Measurements from ENCODE around the gene ARHGAP25.

The ARHGAP25 gene

DNA sequence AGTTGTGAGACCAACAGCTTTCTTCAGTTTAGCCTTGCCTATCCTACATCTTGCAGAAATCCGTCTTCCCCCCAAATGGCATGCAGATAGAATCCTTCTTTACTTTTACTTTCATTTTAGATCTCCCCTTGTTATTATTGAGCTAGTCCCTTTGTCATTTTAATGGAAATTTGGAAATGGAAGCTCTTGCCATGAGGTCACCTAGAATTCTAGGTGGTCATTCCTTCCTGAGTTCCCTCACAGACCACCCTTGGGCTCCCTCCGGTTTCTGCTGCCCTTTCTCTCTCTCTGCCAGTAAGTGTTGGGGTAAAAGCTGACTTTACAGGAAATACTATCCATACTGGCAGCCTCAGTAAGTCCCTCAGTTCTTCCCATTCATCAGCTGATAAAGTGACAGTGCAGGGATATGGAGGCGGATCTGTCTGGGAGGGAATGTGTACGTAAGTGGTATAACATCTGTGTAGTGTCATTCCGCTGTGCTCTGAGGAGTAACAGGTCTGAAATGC, 30.2 kb downstream of the ARHGAP25 start:
- in situ Hi-C loops (cut with HindIII; ENCODE audit: low sequenced_read_pairs): no loop called here

DNA sequence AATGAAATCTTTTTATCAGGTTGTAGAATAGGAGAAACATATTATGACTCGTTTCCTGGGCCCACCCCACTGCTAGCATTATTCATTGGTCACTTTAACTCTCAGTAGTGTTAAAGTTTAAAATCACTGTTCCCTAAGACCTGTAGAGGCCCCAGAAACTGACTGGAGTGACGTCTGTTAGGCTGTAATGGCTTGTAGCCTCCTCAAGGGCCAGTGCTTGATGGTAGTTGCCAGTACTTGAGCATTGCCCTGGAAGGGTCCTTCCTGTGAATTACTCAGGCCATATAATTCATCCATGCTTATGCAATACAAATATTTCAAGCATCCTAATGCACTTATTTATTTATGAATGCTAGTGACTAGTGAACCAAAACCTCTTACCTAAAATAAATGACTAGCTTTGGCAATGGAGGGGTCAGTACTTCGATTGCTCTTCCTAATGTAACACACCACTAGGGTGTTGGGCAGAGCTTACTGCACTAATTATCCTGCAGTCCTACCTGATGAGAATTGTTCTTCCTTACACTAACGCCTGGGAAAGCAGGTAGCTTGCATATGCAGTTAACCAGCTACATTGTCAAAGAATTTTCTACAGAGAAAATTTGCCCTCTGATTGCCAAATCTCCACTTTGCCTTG, 31.2 kb downstream of the ARHGAP25 start:
- in situ Hi-C loops (cut with HindIII; ENCODE audit: low sequenced_read_pairs): no loop called here

DNA sequence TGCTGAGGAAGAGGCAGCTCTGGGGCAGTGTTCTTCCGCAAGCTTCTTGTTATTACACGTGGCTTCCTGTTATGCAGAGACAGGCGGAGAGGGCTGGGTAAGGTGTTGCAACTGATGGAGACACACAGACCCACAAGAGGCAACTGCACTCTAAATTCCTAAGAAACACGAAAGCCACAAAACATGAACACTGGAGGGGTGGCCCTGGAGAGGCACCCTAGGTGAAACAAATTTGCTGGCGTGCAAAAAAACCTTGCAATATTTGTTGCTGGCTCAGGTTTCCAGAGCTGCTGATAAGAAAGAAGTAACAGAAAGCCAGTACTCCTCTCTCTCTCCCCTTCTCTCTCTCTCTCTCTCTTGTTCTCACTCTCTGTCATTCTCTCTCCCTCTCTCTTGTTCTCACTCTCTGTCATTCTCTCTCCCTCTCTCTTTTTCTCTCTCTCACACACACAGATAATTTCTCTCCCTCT, 31.8 kb downstream of the ARHGAP25 start:
- in situ Hi-C loops (cut with HindIII; ENCODE audit: low sequenced_read_pairs): no loop called here

DNA sequence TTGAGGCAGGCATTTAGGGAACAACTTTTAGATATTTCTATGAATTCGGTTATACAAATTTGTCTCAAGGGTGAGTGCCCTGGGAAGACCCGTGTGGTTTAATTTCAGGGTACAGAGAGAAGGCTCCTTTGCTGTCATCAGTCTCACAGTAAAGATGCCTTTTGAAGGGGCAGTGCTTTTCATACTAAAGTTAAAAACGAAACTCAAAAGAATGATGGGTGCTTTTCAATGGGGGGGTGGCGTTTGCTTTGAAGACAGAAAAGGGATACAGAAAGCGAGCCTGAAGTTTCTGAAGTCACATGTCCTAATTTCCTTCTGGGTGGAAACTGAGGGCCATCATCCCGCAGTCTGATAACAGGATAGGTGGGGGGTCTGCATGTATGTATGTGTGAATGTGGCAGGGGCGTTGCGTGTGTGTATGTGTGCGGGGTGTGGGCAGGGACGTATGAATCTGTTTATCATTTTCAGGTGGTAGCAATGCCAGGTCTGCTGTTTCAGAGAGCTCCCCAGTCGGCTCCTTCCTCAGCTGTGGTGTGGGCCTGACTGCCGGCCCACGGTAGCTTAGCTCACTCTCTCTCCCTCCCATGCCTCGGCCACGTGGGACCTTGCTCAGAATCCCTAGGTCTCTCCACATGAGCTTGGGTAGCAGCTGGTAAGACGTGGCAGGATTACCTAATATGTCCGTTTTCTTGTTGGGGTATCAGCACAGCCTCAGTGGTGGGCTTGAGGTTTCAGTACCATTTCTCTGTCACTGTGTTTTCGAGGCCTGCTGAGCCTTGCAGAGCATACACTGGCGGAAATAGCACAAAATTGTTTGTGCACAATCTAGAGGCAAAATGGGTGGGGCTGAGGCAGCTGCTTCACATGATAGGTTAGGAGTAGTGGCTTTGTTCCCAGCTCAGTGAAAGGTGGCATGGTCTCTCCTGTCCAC, 32.7 kb downstream of the ARHGAP25 start:
- in situ Hi-C loops (cut with HindIII; ENCODE audit: low sequenced_read_pairs): no loop called here

DNA sequence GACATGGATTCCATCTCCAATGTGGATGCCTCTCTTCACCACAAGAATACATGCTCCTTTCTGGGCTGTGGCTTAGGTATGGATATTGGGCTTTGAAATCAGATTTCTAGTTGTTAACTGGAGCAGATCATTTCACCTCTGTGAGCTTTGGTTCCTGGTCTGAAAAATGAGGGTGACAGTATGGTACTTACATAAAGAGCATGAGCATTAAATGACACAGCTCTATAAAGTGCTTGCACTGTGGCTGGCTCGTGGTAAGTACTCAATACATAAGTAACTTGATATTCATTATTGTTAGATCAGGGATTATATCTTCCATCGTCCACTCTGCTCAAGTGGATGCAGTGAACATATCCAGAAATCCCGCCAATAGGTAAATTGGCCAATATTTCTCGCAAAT, 33.4 kb downstream of the ARHGAP25 start:
- in situ Hi-C loops (cut with HindIII; ENCODE audit: low sequenced_read_pairs): no loop called here

DNA sequence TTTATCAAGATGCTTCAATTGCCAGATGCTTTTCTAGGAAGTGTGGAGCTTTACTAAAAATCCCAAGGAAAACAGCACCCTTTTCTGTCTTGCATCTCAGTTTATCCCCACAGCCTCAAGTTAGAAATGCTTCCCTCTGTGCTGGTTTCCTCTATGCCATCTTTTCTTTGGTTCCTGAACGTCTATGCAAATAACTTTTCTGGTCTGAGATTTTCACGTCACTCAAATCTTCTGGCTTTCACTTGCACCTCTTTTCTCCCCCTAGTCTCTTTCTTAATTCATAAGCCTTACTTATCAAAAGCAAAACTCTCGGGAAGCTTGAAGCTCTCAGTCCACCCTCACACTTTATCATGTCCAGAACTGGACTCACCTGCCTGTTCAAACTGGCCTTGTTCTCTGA, 33.9 kb downstream of the ARHGAP25 start:
- in situ Hi-C loops (cut with HindIII; ENCODE audit: low sequenced_read_pairs): no loop called here

DNA sequence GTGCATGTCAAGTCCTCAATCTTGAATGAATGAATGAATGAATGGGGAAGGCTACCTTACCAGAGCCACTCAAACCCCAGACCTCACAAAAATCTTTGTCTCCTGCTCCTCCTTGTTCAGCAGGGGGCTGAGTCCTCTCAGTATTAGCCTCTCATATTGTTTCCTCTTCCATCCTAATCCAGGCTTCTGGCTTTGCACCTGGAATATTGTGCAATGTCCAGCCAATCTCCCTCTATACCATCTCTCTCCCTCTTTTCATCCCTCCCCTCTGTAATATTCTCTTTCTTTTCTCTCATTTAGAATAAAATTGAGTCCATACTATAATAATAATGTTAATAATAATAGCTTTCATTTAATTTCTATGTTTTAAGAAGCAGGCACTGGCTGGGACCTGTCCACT, 34.3 kb downstream of the ARHGAP25 start:
- in situ Hi-C loops (cut with HindIII; ENCODE audit: low sequenced_read_pairs): no loop called here

DNA sequence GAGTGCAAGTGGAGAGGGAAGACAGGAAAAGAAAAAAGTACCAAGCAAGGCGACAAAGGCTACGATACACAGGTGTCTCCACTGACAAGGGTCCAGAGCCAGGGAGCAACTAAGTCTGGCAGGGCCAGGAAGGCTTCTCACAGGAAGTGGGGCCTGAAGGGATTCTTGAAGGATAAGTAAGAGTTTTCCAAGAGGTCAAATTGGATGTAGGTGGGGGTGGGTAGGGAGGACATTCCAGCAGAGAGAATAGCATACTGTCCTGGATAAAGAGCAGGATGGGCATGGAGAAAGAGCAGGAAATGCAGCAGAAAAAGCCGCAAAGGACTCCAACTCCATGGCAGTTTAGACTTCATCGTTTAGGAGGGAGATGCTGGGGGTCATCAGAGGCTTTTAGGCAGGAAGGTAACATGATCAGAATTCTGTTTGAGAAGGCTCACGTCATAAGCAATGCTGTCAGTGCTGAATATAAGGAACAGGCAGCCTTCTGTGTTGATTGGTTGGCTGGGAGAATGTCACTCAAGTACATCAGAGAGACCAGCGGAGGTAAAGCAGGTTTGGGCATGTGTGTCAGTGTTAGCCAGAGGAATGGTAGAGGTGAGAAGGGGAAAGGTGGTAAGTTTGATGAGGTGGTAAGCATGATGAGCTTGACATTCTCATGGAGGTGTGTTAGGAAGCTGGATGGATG, 35.1 kb downstream of the ARHGAP25 start:
- in situ Hi-C loops (cut with HindIII; ENCODE audit: low sequenced_read_pairs): no loop called here

DNA sequence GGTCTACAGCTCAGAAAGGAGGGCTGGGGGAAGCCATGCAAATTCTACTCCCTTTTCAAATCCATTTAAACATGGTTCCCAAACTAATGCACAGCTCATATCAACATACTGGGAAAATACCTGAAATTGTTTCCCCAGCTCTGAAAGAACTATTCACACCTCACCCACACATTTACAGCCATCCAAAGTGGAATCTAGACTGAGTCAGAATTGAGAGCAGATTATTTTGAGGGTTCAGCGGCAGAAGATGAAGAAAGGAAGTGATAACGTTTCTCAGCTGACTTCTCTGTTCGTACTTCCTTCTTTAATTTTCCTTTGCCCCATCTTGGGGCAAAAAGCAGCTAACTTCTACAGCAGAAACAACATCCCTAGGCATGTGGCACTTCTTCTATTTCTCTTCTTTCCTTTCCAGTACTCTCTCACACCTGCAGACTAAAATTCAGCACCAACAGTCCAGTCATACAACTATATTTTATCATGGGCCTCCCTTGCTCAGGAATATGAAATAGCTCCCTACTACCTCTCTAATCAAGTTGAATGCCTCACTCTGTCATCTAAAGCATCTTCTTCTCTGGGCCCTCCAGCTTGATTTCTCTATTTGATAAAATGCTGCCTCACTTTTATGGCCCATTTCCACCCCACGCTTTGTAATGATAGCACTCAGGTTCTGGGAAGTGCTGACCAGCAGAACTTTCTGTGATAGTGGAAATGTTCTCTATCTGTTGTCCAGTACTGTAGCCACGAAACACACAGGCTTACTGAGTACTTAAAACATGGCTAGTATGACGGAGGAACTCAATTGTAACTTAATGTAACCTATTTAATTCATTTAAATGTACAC, 35.9 kb downstream of the ARHGAP25 start:
- in situ Hi-C loops (cut with HindIII; ENCODE audit: low sequenced_read_pairs): no loop called here

DNA sequence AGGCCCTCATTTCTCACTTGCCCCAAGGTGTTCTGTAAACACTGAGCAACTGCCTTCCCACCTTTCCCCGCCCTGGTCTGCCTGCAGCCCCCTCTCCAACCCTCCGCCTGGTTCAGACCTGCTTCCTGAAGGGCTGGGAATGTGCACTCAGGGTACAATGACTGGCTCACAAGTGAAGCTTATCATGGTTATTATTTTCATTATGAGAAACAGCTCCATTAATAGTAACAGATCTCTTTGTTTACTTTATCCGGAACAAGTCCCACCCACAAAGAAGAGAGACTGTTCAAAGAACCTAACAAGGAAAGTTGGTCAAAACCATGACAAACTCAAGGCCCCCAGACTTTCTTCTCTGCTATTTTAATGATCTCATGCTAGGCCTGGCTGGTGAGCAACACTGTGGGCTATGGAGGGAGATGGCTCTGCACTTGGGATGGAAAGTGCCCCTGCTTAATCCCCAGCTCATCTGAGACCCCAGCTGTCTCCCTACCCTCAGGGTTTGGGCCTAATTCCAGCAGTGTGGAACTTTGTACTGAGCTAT, 36.7 kb downstream of the ARHGAP25 start:
- in situ Hi-C loops (cut with HindIII; ENCODE audit: low sequenced_read_pairs): no loop called here

DNA sequence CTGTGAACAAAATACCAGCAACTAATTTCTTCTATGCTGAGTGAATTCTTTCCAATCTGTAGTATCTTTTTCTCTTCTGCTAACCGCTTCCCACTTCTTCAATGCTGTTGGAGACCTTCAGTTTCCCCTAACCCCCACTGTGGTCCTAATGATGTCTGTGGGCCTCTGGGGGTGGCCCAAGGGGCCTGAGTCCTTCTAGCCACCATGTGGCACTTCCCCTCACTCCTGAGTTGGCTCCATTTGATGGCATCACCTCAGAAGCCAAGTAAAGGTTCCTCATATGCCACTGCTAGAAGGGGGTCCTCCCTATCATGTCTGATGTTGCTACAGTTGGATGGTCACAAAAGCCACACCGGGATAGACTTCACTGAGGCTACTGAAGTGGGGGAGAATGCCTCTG, 37.5 kb downstream of the ARHGAP25 start:
- in situ Hi-C loops (cut with HindIII; ENCODE audit: low sequenced_read_pairs): no loop called here

DNA sequence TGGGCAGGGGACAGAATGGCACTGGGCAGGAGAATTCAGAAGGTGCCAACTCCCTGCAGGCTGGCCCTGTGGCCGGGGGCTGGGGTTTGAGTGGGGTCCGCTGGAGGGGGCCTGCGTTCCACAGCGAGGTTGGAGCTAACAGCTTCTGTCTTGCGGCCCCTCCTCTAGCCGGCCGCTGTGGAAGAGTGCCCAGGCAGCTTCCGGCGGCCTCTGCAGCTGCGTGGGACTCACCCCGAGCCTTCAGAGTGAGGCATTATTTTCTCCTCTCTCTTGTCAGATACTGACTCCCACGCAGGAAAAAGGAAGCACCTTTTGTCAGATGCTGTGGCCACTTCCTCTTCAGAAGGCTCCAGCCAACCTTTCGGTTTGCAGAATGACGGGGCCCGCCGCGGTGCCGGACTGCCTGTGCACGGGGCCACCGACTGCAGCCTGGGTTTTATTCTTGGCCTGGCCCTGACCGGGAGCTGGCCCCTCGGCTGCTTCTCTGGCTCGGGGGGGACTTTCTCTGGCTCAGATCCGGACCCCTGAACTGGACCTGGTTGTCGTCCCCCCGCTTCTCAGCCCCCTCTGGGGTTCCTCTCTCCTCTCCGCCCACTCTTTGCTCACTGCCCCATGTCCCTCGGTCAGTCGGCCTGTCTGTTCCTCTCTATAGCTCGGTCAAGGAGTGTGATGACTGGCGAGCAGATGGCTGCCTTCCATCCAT, 40.1 kb downstream of the ARHGAP25 start:
- in situ Hi-C loops (cut with HindIII; ENCODE audit: low sequenced_read_pairs): no loop called here

DNA sequence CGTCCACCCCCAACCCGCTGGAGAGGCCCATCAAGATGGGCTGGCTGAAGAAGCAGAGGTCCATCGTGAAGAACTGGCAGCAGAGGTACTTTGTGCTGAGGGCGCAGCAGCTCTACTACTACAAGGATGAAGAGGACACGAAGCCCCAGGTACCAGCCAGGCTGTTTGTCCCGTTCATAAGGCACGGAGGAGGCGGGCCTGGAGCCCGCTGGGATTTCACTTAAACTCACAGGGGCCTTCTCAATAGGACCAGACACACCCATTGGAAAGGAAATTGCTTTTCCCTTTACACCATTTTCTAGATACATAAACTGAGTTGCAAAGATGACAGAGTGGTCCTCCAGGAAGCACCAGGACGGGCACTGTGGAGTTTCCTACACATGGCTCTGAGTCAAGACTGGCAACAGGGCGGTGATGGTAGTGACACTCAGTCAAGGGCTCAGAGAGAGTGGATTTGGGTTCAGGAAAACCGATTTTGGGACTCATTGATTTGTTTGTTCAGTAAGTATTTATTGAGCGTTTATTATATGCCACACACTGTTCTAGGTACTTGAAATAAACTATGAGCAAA, 40.7 kb downstream of the ARHGAP25 start:
- in situ Hi-C loops (cut with HindIII; ENCODE audit: low sequenced_read_pairs): no loop called here

DNA sequence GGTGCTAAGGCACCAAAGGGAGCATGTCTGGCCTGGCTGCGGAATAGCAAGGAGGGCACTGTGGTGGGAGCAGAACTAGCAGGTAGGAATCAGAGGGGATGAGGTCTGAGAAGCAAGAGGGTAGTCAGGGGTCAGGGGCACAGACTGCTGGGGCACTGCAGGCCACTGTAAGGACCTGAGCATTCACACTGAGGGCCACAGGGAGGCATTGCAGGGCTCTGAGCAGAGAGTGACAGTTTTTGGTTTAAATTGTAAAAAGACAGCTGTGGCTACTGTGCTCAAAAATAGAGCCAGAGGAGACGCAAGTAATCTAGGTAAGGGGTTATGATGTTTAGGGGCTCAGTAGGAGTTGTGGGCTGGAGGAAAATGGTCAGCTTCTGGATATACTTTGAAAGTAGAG, 41.5 kb downstream of the ARHGAP25 start:
- in situ Hi-C loops (cut with HindIII; ENCODE audit: low sequenced_read_pairs): no loop called here

DNA sequence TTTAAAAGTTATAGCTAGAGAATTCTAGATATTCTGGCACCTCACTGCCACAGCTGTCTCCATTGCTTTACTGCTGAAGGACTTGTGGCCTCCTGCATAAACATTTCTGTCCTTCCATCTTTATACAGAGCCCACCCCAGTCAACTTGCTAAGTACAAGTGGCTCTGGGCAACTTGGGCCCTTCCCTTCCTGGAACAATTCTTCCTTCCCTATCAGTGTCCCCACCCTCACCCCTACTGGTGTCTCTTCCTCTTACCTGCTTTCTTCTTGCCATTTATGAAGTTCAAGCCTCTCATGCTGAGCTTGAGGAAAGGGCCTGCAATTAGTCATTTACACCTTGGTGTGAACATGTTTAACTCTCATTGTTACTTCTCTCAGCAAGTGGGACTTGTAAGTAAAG, 45.0 kb downstream of the ARHGAP25 start:
- in situ Hi-C loops (cut with HindIII; ENCODE audit: low sequenced_read_pairs): no loop called here

DNA sequence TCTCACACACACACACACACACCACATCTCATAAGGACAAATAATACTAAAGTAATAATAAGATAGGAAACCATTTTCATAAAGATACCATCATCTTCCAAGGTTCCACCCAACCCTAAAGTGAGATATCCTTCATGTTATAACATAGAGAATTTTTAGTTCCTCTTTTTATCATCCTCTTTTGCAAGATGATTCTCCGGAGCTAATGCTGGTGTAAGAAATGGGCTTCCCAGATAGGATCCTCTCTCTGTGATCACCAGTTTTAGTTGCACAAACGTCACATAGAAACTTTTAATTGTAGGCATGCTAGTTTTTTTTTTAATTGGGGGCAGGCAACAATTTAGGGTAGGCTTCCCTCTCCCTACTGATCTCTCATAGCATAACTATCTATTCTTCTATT, 49.6 kb downstream of the ARHGAP25 start:
- in situ Hi-C loops (cut with HindIII; ENCODE audit: low sequenced_read_pairs): no loop called here

DNA sequence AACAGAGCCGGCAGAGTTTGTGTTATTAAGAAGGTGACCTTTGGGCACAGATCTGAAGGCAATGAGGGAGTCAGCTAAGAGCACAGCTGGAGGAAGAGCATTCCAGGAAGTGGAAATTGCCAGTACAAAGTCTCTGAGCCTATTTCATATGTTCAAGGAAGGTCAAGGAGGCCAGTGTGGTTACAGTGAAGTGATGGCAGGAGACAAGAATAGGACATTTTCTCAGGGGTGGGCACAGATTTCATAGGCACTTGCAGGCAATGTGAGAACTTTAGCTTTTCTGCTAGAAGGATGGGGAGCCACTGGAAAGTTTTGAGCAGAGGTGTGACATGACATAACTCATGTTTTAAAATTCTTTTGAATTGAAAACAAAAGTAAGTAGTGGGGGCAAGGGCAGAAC, 50.3 kb downstream of the ARHGAP25 start:
- in situ Hi-C loops (cut with HindIII; ENCODE audit: low sequenced_read_pairs): no loop called here

DNA sequence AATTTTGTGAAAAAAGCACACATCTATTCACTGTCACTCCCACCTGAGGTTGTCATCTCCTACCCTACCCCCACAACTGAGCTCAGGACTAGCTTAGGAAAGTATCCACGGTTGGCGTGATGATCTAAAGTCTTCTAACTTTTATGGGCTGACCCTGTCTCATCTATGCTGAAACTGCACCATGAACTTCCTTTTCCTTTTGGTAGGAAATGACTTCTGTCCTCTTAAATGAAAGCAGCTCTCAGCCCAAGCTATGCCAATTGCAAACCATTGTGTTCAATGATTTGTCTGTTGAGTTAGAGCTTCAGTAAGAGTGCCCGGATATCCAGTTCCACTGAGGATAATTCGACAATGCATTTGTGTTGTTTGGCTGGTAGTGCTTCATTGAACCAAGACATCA, 52.7 kb downstream of the ARHGAP25 start:
- in situ Hi-C loops (cut with HindIII; ENCODE audit: low sequenced_read_pairs): no loop called here

DNA sequence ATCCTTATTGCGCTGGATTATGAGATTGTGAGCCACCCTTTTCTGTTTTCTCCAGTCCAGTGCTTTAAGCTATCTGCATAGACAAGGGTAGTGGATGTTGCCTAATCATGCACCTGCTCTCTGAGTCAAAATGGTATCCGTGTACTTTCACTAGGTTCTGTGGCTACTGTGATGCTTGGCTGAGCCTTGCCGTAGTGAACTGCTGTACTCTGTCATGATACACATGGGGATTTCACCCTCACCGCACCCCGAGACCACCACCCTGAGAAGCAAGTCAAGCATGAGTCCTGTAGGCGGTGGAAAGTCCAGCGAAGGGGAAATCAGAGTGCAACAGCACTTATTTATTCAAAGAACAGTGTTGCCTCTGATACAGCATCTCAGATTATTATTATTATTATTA, 55.0 kb downstream of the ARHGAP25 start:
- in situ Hi-C loops (cut with HindIII; ENCODE audit: low sequenced_read_pairs): no loop called here

All from DLD1 (cell line).